Cortex of kidney (tissue), 1 donor: ENCODE data around the gene PRCP.

Experiments
- DNase-seq: peaks from one replicate; lab custom pipeline; 2025; lab: John Stamatoyannopoulos, UW

The PRCP gene

GRCh38 chr11:82829101-82829500 is 71.1 kb downstream of the PRCP start:
- DNase-seq, result no peak

GRCh38 chr11:82828472-82828871 is 71.8 kb downstream of the PRCP start:
- no peak for DNase-seq

- no peak for DNase-seq
Observed at GRCh38 chr11:82826526-82826925, 73.7 kb downstream of the PRCP start.

GRCh38 chr11:82823647-82824619 is 76.3 kb downstream of the PRCP start:
- DNase-seq, result no peak

- no peak for DNase-seq
Observed at GRCh38 chr11:82818409-82819043, 81.7 kb downstream of the PRCP start.

- DNase-seq, result no peak
Observed at GRCh38 chr11:82815406-82815805, 84.8 kb downstream of the PRCP start.

GRCh38 chr11:82814379-82814778 is 85.9 kb downstream of the PRCP start:
- DNase-seq, result no peak

- DNase-seq, result no peak
Observed at GRCh38 chr11:82811369-82811768, 88.9 kb downstream of the PRCP start.

GRCh38 chr11:82810738-82811137 is 89.5 kb downstream of the PRCP start:
- no peak for DNase-seq

GRCh38 chr11:82810326-82810725 is 89.9 kb downstream of the PRCP start:
- no peak for DNase-seq

- DNase-seq, result no peak
Observed at GRCh38 chr11:82807646-82808045, 92.6 kb downstream of the PRCP start.

GRCh38 chr11:82802710-82803109 is 97.5 kb downstream of the PRCP start:
- DNase-seq, result no peak

GRCh38 chr11:82796998-82797961 is 103.0 kb downstream of the PRCP start:
- DNase-seq, result no peak

- DNase-seq, result no peak
Observed at GRCh38 chr11:82794490-82794889, 105.7 kb downstream of the PRCP start.

- no peak for DNase-seq
Observed at GRCh38 chr11:82792822-82793569, 107.2 kb downstream of the PRCP start.

- DNase-seq, result no peak
Observed at GRCh38 chr11:82792319-82792718, 107.9 kb downstream of the PRCP start.

GRCh38 chr11:82791779-82792178 is 108.5 kb downstream of the PRCP start:
- DNase-seq, result no peak

GRCh38 chr11:82790723-82791484 is 109.3 kb downstream of the PRCP start:
- no peak for DNase-seq

- no peak for DNase-seq
Observed at GRCh38 chr11:82787981-82788380, 112.2 kb downstream of the PRCP start.

GRCh38 chr11:82786836-82787235 is 113.4 kb downstream of the PRCP start:
- no peak for DNase-seq

GRCh38 chr11:82786001-82786400 is 114.2 kb downstream of the PRCP start:
- no peak for DNase-seq
